HCT116 (cell line): ENCODE results near the gene ZBTB20. TPM values are rescaled to one million over a fixed set of nuclear protein-coding genes. Genes with fewer than 3 reads are reported as not detected.

Source experiments
- ATAC-seq: fragments of 200-7000 bp; cut with Tn5 transposase; 2 replicates; pipeline ENCODE4 v1.9.1; 2020; ENCODE audit warnings: mild to moderate bottlenecking, moderate library complexity
- BruUV-seq: library from RNA; stranded (reverse); fragments of 400-500 nt; replicated peaks from 2 replicates; lab custom pipeline; 2021; lab: Mats Ljungman, UMichigan
- CTCF ChIA-PET: fragments of 300-600 bp; sonication (Branson Sonifier 250); formaldehyde crosslinking; loops from one replicate; lab custom pipeline; 2021; ENCODE audit warnings: antibody characterized with exemption; lab: Charles Lee
- POLR2A ChIA-PET: fragments of 300-600, 350-600 bp; sonication (Branson Sonifier 250); formaldehyde crosslinking; loops from one replicate; lab custom pipeline; 2021; ENCODE audit warnings: antibody characterized with exemption; lab: Charles Lee
- RAD21 ChIA-PET, 2 experiments: fragments of 300-600 bp; sonication (Branson Sonifier 250); formaldehyde crosslinking; loops; one replicate each; lab custom pipeline; 2023; ENCODE audit warnings: low total read pairs in 2 of 2; ENCODE audit not compliant: uncharacterized antibody in 2 of 2, unreplicated experiment in 2 of 2, low non-redundant PET in 1 of 2; lab: Charles Lee
- DNase-seq: peaks from one replicate; pipeline ENCODE4 v3.0.0-alpha.2; 2010; ENCODE audit warnings: low read depth, low spot score
- H2AFZ ChIP-seq: fragments of 200-600 bp; shearing (Covaris generic), sonication (generic); 2 replicates; pipeline ENCODE4 v1.6.1; 2017; ENCODE audit warnings: low read depth, mixed run types, mixed read lengths, antibody characterized with exemption, low read length; ENCODE audit not compliant: poor library complexity, severe bottlenecking
- H3K27ac ChIP-seq: 2 replicates; pipeline ENCODE4 v1.5.1; 2012; ENCODE audit warnings: low read depth, low read length
- H3K27me3 ChIP-seq: fragments of 200-600 bp; sonication (generic); 2 replicates; pipeline ENCODE4 v1.6.1; 2016; ENCODE audit warnings: mixed run types, low read length, mixed read lengths; ENCODE audit not compliant: insufficient read depth
- H3K36me3 ChIP-seq, 2 experiments: fragments of 200-500 bp in 1 of 2; fragments of 200-600 bp in 1 of 2; sonication (Bioruptor generic) in 1 of 2; sonication (generic) in 1 of 2; 2 replicates each; pipeline versions ENCODE4 v1.5.1 to v1.6.1; 2014 to 2016; ENCODE audit warnings: low read length in 2 of 2, inconsistent platforms in 1 of 2, mixed read lengths in 1 of 2, mixed run types in 1 of 2; ENCODE audit not compliant: insufficient read depth in 2 of 2, control insufficient read depth in 1 of 2
- H3K4me1 ChIP-seq, 2 experiments: fragments of 200-600 bp in 1 of 2; sonication (generic) in 1 of 2; 2 replicates each; pipeline versions ENCODE4 v1.5.1 to v1.6.1; 2012 to 2017; ENCODE audit warnings: low read length in 2 of 2, inconsistent platforms in 1 of 2, mild to moderate bottlenecking in 1 of 2, mixed read lengths in 1 of 2, mixed run types in 1 of 2, moderate library complexity in 1 of 2; ENCODE audit not compliant: insufficient read depth in 2 of 2, control insufficient read depth in 1 of 2
- H3K4me2 ChIP-seq: fragments of 200-600 bp; sonication (generic); 2 replicates; pipeline ENCODE4 v1.6.1; 2017; ENCODE audit warnings: mixed run types, low read length, mixed read lengths
- H3K4me3 ChIP-seq, 2 experiments: fragments of 200-600 bp in 1 of 2; sonication (generic) in 1 of 2; replicated peaks in 1 of 2; 2 replicates each; pipeline ENCODE4 v1.5.1; 2011 to 2016; ENCODE audit warnings: low read length in 2 of 2, control low read depth in 1 of 2, low read depth in 1 of 2, mild to moderate bottlenecking in 1 of 2, mixed read lengths in 1 of 2, mixed run types in 1 of 2
- H3K79me2 ChIP-seq: fragments of 200-600 bp; sonication (generic); 2 replicates; pipeline ENCODE4 v1.6.1; 2017; ENCODE audit warnings: mild to moderate bottlenecking, mixed run types, low read length, moderate library complexity, mixed read lengths; ENCODE audit not compliant: insufficient read depth
- H3K9ac ChIP-seq: fragments of 200-600 bp; sonication (generic); 2 replicates; pipeline ENCODE4 v1.6.1; 2016; ENCODE audit warnings: low read length, mixed read lengths
- H3K9me2 ChIP-seq: fragments of 200-600 bp; sonication (generic), shearing (Covaris generic); 2 replicates; pipeline ENCODE4 v1.6.1; 2017; ENCODE audit warnings: mixed run types, mild to moderate bottlenecking, moderate library complexity; ENCODE audit not compliant: insufficient read depth
- H3K9me3 ChIP-seq, 2 experiments: fragments of 200-500 bp in 1 of 2; fragments of 200-600 bp in 1 of 2; sonication (Bioruptor generic) in 1 of 2; sonication (generic) in 1 of 2; 2 replicates each; pipeline ENCODE4 v1.6.1; 2014 to 2017; ENCODE audit warnings: low read length in 2 of 2, mixed read lengths in 2 of 2, inconsistent platforms in 1 of 2, low read depth in 1 of 2, mild to moderate bottlenecking in 1 of 2, mixed run types in 1 of 2, moderate library complexity in 1 of 2; ENCODE audit not compliant: control insufficient read depth in 1 of 2, insufficient read depth in 1 of 2
- H4K20me1 ChIP-seq: fragments of 200-600 bp; sonication (generic), shearing (Covaris generic); 2 replicates; pipeline ENCODE4 v1.6.1; 2017; ENCODE audit warnings: mixed run types, mild to moderate bottlenecking, moderate library complexity; ENCODE audit not compliant: insufficient read depth
- ATF3 ChIP-seq: IDR thresholded peaks from 2 replicates; pipeline ENCODE4 v1.6.1; 2012
- CBX3 ChIP-seq: IDR thresholded peaks from 2 replicates; pipeline ENCODE4 v1.6.1; 2012; ENCODE audit warnings: low read depth
- CTCF ChIP-seq, 3 experiments: fragments of 200-600 bp in 1 of 3; sonication (generic) in 1 of 3; IDR thresholded peaks in 2 of 3; conservative IDR thresholded peaks in 1 of 3; 2 replicates each; pipeline ENCODE4 v1.5.1; 2012 to 2017; ENCODE audit warnings: low read depth in 2 of 3, low read length in 2 of 3, antibody characterized with exemption in 1 of 3, borderline replicate concordance in 1 of 3, control low read depth in 1 of 3, mild to moderate bottlenecking in 1 of 3, mixed read lengths in 1 of 3, mixed run types in 1 of 3, moderate library complexity in 1 of 3; ENCODE audit not compliant: insufficient read depth in 1 of 3
- EGR1 ChIP-seq: IDR thresholded peaks from 2 replicates; pipeline ENCODE4 v1.6.1; 2012; ENCODE audit warnings: low read depth
- REST ChIP-seq: IDR thresholded peaks from 2 replicates; pipeline ENCODE4 v1.6.1; 2012; ENCODE audit warnings: low read depth
- SIN3A ChIP-seq: IDR thresholded peaks from 2 replicates; pipeline ENCODE4 v1.6.1; 2012; ENCODE audit warnings: low read depth
- ZNF274 ChIP-seq: fragments of 200-500 bp; sonication (Bioruptor generic); IDR thresholded peaks from 2 replicates; pipeline ENCODE4 v1.6.1; 2014; ENCODE audit warnings: mild to moderate bottlenecking, low read depth, low read length, inconsistent platforms
- intact Hi-C: fragments of 100-400 bp; cut with micrococcal nuclease; formaldehyde crosslinking; loops from 2 replicates; pipeline ENCODE4 v1.10.0; 2022
- total RNA-seq: library from RNA; stranded (reverse); gene quantifications from one replicate; pipeline ENCODE4 v1.2.1, GENCODE V29; 2021; ENCODE audit not compliant: unreplicated experiment
- TF ChIP-seq, protein P1 (sequence below): IDR thresholded peaks from 2 replicates; pipeline ENCODE4 v1.6.1; 2012

Gene ZBTB20
- total RNA-seq, 1 experiment from 2014 or later: 42.1 TPM

DNA sequence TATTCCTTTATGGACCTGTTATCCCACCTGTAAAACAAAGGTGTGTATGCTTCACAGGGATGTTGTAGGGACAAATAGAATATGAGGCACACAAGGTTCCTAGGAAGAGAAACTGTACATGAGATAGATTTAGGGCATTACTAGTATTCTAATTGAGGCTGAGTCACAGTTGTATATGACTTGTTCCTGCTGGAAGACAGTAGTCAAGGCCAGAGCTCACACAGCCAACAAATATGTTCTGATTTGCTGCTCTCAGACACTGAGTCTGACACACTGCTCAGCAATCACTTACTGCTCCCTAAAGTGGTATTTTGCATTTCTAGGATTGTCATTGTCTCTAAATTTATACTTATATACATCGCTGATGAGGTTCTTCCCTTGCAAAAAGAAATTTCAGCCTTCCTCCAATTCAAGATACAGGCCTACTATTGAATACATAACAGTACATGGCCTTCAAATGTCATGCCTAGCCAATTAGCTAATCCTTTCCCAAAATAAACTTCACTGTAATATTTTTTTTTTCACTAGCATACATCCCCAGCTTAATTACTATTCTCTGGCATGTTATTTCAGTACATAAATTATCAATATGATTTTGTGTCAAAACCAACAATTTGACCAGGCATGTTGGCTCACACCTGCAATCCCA is 783.4 kb downstream of the ZBTB20 start:
- H3K27ac ChIP-seq: peak overlapping the region; percentile 41; the same call in 1 of the 2 replicates
- H4K20me1 ChIP-seq: 0 out of 2 replicates have a peak, but pooled peaks cover 4% of the 10 kb centered on the region
- no peak overlapping the region for H3K4me3 ChIP-seq
- RAD21 ChIA-PET: interaction anchor here in 1 of 2 experiments (1.0 kb wide), 1 partner anchor 55 kb away, joined by 3 read pairs; no protein-coding TSS in a partner anchor
- H2AFZ ChIP-seq: no peak overlapping the region
- CTCF ChIA-PET: interaction anchor here (1.3 to 2.2 kb wide), 2 partner anchors 10 to 55 kb away, joined by 3 to 7 read pairs; no protein-coding TSS in a partner anchor
- no peaks in the 10 kb centered on the region for H3K9me2 ChIP-seq
- no peak overlapping the region for H3K4me2 ChIP-seq
- POLR2A ChIA-PET: interaction anchor here (0.6 kb wide), 1 partner anchor 261 kb away, joined by 3 read pairs; no protein-coding TSS in a partner anchor
- no peak overlapping the region for H3K9ac ChIP-seq
- no peaks in the 10 kb centered on the region for H3K27me3 ChIP-seq
- TF ChIP-seq SIN3A (no peak), REST (no peak), ZNF274 (no peak), EGR1 (no peak), CTCF (IDR thresholded peaks at IDR 0.05 in 2 of 3, conservative IDR thresholded peaks at IDR 0.05 in 1 of 3; ENCODE audit: borderline replicate concordance in 1 of 3, insufficient read depth in 1 of 3, low read depth in 2 of 3, low read length in 2 of 3) (no peak), CBX3 (no peak), ATF3 (no peak)
- TF ChIP-seq, protein P1, sequence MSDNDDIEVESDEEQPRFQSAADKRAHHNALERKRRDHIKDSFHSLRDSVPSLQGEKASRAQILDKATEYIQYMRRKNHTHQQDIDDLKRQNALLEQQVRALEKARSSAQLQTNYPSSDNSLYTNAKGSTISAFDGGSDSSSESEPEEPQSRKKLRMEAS: no peak
- DNase-seq: no peak
- no TSS peak for BruUV-seq
- peaks cover 12% of the 10 kb centered on the region; the same call in 1 of the 2 replicates for H3K79me2 ChIP-seq
- ATAC-seq: peak; percentile 53
- intact Hi-C loops: loop anchor here (5.0 to 10.0 kb wide), 3 partner anchors 729 to 851 kb away; no protein-coding TSS in a partner anchor
- no peaks in the 10 kb centered on the region for H3K9me3 ChIP-seq
- no peaks in the 10 kb centered on the region for H3K36me3 ChIP-seq
- H3K4me1 ChIP-seq: peaks cover 20 to 28% of the 10 kb centered on the region in 2 experiments
